Germinal center (tissue), 1 donor: Measurements from ENCODE around the gene GRAMD1B.
"Not testable (repeated sequence)": the region's sequence is repeated elsewhere in the genome, so short reads cannot be mapped to it uniquely, and the experiment has no call there.

Experiments
- DNase-seq: peaks from one replicate; pipeline ENCODE4 v3.0.0; 2012; ENCODE audit warnings: mixed read lengths, low spot score

Gene GRAMD1B

DNA sequence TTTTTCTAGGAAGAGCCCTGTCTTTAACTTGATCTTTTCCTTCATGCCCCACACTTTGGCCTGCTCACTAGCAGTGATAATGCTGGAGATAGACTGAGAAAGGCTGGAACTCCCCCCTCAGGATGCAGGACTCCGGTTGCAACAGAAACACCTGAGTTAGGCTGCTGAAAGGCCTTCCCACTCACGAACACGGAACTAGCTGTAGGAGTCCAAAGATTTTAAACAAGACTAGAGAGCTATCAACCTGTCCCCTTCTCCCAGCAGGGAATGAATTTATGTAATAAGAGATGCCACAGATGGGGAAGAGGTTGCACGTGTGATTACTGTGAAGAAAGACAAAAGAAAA is 211.4 kb downstream of the GRAMD1B start:
- DNase-seq: no peak

DNA sequence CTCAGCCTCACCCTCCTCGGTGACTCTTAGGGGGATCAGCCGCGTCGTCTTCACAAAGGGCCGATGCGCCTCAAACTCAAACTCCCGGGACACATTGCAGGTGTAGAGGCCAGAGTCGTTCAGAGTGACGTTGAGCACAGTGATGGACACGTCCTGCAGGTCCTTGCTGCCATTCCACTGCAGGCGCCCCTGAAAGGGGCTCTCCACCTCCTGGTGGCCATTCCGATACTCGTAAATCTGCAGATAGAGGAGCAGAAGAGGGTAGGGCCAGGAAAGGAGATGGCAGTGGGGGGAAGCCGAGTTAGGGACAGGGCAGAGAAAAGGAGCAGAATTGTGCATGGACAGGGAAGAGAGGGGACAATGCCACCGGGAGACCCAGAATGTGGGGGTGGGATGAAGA is 212.4 kb downstream of the GRAMD1B start:
- no peak for DNase-seq

DNA sequence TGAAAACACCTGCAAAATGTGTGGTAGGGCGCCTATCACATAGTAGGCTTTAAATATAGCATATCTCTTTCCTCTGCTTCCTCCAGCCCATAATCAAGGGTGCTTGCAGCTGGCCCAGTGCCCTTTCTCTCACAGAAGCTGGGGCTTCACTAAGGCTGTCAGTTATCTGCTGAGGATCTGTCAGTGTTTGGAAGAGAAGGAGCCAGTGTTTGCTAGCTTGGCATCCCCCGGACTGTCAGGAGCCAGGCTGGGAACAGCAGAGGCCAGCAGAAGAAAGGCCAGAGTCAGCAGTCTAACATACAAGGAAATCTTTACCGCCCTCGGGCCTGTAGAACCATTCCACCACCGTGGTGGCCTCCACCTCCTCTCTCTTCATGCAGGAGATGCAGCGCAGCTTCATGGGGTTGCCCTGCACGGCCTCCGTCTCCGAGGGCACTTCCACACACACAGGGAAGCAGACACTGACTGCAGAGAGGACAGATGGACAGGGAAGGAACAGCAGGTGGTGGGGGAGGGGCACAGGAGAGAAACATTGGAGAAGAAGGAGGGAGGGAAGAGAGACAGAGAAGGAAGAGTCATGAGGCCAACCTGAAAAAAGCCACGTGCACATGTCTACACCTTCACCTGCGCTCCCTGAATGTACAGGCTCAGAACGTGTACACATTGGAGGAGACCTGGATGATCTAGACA is 215.4 kb downstream of the GRAMD1B start:
- DNase-seq: no peak

DNA sequence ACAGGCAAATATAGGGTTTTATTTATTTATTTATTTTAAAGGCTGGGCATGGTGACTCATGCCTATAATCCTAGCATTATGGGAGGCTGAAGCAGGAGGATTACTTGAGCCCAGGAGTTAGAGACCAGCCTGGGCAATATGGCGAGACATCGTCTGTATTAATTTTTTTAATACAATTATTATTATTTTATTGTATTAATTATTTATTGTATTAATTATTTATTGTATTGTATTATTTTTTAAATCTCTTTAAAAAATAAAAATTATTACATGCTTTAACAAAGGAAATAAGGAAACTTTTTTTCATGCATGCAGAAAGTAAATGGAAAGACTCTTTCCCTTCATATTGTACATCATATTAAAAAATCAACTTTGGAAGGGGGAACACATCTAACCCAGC is 220.8 kb downstream of the GRAMD1B start:
- no peak for DNase-seq

DNA sequence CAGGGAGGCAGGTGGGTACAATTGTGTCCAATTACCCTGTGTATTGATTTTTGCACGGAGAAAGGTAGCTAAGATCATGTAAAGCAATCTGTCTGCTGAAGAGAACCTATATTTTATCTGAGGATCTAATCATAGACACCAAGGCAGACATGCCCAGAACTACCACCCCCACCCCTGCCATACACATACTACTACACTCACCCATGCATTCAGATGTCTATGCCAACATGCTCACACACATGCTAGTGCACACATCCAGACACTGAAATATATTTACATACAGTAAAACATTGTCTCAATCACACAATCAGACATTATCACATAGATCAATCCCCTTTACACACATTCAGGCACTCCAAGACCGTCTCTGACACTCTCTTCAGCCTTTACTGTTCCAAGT is 222.5 kb downstream of the GRAMD1B start:
- DNase-seq: no peak

DNA sequence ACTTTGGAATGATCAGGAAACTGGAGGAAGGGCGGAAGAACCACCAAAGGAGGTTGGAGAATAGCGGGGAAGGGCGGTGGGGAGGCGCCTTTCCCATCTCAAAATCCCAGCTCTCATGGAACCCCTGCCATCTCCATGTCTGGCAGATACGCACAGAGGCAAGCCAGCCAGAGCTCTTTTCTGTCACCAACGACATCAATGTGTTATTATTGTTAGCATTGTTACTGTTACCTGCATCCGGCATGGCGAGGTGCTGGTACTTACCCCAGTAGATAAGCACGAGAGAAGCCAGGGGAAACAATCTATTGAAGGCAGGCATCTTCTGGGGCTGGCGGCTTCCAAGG is 223.4 kb downstream of the GRAMD1B start:
- no peak for DNase-seq

DNA sequence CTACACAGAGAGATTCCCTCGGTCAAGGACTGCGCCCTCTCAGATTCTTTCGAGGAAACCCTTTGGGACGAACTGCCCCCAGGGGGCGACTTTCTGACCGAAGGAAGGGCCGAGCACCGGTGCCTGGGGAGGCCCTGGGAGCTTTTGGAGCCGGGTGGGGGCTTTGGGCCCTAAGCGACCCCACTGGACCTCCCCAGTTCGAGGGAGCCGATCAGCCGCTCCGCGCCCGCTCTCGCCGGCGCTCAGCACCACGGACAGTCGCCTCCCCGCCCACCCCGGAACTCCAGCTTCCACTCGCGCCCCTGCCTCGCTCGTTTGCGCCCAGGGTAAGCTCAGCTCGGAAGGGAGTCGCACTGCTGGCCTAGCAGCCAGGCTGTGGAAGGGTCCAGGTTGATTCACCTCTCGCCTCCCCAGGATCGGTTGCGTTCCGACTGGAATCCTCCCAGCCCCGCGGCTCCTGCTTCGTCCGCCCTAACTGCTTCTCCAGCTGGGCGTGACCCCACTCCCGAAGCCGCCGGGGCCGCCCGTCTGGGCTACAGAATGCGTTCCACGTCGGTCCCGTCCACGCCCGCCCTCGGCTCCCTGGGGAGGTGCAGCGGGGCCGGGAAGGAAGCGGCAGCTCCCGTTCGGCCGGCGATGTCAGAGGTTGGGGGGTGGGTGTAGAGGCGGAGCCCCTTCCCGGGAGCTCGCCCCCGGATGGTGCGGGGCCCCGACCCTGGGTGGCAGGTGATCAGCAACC is 223.9 kb downstream of the GRAMD1B start:
- DNase-seq: peak; percentile 50

DNA sequence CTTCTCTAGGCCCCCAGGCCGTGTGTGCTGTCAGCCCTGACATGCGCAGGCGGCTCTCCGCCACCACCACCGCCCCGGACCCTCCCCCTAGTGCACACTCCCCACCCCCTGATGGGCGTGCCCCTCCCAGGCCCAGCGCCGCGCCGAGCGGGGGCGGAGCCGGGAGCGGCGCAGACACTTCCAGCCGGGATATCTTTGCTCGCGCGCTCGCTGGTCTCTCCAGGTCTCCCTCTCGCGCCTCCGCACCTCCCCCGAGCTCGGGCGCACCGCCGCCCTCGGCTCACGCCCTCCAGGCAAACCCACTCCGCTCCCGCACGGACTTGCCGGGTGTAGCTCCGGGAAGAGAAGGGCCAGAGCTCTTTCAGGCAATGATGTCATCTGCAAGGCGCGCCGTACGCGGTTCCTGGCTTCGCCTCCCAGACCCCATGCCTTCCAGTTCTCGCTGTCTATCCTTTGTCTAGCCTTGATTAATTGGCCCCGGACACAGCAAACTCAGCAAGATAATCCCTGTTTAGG is 224.6 kb downstream of the GRAMD1B start, which contains the start of gene SCN3B:
Gene SCN3B, minus strand, starts transcription at position 59 of the 516 bp plus-strand sequence. CDS start 823 bp downstream, outside the sequence.
- peak; percentile 45 for DNase-seq

DNA sequence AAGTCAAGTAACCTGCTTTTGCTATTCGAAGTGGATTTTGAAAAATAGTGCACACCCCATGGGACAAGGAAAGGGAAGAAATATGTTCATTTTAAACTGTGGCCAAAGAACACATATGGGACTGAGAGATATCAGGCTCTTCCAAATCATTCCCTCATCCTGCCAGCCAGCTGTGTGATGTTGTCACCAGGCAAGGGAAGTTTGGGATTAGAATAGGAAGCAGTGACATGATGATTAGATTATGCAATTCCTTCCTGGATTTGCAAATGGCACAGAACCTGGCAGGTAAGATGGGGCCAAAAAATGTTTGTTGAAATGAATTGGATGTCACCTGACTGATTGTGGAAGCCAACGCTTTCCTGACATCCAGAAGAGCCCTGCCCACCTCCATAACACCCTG is 229.2 kb downstream of the GRAMD1B start:
- DNase-seq: no peak

DNA sequence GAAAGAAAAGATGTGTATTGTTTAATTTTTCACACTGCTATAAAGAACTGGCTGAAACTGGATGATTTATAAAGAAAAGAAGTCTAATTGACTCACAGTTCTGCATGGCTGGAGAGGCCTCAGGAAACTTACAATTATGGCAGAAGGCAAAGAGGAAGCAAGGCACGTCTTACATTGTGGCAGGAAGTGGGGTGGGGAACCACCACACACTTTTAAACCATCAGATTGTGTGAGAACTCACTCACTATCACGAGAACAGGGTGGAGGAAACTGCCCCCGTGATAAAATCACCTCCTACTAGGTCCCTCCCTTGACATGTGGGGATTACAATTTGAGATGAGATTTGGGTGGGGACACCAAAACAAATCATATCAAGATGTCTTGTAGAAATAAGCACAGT is 229.9 kb downstream of the GRAMD1B start:
- DNase-seq: not testable (repeated sequence)

DNA sequence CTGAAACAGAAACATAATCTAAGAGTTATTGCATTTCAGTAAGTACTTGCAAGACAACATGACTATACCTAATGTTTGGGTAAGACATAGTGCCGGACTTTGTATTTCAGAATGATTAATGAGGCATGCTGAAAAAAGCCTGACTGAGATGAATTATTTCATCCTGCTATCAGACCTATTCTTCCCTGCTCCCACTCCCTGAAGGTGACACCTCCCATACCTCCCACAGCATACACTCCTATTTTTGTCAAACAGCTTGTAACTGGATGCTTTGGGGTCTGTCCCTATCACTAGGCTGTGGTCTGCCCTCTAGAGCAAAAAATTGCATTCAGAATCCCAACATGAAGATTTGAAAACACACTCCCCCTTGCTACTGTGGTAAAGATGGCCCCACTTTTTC is 235.2 kb downstream of the GRAMD1B start:
- DNase-seq: no peak

DNA sequence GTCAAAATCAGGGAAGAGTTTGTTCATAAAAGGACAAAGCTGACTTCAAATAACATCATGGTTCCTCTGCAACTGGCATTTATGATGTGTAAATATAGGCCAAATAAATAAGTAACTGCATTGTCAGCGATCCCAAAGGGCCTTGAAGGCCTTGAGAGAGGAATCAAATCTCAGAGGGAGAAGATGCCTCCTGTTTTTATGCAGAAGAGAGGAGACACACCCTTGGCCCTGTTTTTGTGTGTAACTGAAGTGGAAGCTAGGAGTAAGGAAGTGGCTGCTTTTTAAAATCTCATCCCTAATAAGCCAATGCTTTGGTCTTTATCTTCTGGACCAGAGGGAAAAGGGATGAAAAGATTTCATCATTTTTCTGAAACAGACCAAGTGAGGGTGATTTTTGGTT is 240.0 kb downstream of the GRAMD1B start:
- DNase-seq: no peak

DNA sequence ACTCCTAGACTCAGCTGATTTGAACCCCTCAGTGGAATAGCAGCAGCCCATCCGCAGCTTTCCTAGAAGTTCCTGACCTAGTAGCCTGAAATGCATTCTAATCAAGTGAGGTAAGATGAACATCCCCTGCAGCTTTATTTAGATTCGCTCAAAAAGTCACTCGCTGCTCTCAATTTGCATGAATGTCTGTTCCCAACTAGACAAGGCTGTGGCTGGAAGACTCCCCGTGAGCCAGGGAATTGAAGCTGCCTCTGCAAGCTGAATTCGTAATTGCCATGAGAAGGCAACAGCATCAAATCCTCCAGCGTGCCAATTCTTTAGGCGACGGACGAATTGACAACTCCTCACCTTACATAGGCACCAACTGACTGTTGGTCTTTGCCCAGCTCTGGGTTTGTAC is 241.5 kb downstream of the GRAMD1B start:
- DNase-seq: no peak

DNA sequence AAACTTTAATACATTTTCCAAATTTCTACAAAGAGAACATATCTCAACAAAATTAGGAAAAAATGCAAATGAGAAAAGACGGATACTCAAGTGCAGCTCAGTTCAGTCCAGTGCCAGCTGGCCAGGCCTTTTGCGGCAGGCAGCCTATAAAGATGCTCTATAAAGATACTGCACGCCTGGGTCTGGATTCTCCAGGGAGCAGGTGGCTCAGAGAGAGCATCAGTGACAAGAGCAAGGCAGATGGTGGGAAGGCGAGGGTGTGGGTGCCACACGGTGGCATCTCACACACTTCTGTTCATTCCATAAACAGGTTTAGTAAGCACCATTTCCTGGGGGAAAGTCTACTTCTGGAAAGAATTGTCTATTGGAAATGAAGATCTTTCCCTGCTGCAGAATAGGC is 242.5 kb downstream of the GRAMD1B start:
- DNase-seq: no peak

DNA sequence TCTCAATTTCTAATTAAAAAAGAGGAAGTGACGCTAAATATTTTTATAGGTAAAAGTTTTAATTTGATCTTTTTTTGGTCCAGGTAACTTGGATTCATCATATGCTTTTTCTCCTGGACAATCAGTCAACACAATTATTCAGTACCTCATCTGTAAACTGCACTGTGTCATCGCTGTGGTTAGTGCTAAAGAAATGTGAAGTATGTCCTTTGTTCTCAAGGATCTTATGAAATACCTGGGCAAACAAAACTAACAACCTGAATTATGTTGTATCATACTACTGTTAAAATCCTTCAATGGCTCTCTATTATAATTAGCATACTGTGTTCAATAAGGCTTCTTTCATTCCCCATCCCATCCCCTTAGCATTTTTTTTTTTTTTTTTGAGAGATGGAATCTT is 244.2 kb downstream of the GRAMD1B start:
- no peak for DNase-seq
